HK-2 (cell line): ENCODE measurements around the gene KIF7.

Experiments
- DNase-seq: peaks from one replicate; pipeline ENCODE4 v3.0.0-alpha.2; 2018; ENCODE audit not compliant: unreplicated experiment

The KIF7 gene

DNA sequence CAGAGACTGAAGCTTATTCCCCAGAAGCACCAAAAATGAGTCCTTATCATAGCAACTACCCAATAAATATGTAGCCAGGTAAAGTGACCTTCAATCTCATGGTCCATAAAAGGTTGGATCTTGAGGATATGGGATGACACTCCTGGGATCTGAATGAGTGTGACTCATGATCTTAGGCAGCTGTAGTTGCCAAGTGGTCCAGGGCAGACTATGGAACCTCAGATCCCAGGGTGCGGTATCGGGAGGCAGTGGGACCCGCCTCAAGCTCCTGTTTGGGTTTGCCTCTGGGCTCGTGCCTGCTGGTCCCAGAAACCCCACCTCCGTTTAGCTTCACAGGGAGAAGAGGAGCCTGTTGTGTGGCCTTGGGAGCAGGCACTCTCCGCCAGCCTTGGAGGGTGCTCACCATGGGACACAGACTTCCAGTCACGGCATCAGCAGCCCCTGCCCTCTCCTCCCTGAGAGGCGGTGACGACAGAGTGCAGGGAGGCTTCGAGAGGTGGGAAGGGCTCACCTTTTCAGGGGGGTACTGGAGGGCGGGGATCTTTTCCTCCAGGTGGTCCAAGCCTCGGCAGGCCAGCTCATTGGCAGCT lies 15.8 kb upstream of the KIF7 start:
- no peak for DNase-seq

DNA sequence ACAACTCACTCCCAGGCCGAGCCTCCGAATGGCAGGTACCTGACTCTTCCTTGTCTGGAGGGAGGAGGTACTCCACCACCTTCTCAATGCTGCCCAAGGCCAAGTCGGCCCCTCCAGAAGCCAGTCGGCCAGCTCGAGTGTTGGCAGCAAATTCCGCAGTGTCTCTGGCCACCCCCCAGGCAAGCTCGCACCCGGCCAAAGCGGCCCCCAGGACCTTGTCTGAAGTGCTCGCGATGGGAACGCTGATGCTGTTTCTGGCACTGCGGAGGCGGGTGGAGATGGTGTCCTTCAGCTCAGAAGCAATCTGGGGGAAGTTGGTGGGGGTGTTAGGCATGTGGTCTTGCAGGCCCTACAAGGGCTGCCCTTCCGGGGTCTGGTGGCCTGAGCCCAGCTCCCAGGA lies 14.7 kb upstream of the KIF7 start:
- no peak for DNase-seq

DNA sequence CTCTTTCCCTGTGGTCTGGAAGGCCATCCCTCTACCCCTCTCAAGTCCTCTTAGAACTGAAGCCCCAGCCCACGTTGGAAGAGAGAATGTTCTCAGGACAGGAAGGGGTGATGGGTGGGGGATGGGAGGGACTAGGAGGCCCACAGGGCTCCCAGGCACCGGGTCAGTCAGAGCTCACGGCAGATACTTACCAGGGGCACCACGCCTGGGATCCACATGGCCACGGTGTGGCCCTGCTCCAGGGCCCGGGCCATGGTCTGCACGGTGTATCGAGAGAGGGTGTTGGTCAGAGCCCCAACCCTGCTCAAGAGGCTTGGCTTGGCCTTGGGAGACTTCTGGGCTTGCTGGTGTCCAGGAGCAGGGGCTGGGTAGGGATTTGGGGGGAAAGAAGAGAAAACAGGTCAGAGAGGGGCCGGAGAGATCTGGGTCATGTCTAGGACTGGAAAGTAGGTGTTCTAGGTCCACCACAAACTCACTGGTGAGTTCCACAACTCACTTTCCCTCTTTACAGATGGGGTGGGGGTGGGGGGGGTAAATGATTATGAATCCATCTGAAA lies 14.1 kb upstream of the KIF7 start:
- no peak for DNase-seq

DNA sequence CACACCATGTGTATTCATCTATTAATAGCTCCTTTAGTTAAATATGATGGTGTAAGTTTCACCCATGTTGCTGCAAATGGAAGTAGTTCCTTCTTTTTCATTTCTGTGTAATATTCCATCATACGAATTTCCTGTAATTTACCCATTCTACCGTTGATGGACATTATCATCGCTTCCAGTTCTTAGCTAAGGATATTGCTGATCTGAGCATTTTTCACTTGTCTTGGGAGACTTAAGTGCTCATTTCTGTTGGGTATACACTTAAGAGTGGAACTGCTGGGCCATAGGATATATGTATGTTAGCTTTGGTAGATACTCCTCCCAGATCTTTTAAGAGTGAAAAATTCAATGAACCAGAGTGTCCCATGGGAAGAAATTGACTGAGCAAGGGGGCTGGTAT lies 12.9 kb upstream of the KIF7 start:
- no peak for DNase-seq

DNA sequence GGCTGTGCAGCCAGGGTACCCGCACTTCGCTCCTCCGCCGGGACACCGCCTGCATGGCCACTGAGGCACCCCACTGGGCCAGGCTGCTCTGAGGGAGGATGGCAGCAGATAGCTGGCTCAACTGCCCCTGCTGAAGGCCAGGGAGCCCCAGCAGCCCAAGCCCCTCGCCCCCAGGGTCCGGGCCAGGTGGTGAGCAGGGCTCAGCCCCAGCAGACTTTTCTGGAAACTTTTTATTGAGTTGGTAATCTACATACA lies 12.4 kb upstream of the KIF7 start:
- DNase-seq = no peak

DNA sequence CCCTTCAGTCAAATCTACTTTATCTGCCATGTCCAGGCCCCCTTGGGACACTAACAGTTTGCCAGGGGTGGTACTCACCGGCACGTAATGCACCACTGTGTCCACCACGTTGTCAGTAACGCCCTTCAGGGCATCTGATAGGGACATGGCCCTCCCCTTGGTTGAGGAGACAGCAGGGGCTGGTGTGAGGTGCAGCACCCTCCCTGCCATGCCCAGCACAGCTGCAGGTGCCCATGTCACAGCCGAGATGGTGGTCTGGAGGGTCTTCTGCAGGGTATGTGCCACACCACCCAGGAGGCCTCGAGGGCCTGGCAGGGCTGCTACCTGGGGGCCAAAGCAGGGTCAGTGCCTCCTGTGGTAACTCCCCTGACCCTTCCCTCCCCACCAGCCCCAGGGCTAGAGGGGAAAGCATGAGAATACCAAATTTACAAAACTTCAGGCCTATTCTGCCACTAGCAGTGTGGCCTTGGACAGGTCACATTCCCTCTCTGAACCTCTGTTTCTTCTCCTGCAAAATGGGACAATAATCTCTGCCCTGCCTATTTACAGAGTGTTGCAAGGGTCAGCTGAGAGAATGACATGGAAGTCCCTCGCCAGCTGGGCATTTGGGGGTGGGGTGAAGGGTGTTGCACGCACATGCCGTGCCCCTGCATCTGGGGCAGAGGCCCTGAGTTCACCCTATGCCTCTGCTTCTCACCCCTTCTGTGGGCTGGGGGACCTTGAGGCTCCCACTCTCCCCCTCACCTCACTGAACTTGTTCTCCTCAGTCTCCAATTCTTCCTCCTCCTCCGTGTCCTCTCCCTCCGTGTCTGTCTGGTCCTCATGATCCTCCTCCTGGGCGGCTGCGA lies 11.8 kb upstream of the KIF7 start:
- DNase-seq = no peak

DNA sequence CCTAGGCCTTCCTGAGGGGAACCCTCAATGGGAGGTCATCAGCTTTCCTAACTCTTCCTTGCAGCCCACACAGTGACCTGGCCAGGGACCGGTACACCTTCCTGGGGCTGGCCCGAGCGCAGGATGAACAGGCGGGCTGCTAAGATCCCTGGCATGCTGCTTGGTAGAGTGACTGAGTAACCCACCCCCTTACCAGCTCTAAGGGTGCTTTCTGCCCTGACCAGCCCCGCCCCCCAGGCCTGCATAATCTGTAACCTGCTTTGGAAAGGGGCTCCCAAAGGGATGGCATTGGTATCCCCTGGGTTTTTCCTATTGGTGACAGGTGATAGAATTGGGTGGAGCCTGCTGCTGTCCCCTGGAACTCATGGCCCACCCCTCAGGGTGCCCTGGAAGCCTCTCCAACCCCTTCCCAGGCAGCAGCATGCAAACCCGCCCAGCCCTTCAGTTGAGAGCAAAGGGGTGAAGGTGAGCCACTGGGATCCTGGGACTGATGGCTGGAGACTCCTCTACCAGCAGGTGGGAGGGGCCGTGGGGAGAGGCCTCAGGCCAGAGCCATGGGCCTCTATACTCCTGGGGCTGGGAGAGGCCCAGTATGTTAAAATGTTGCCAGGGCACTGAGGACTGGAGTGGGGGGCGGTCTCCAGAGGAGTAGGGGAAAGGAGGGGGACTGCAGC lies 11.1 kb upstream of the KIF7 start:
- no peak for DNase-seq

DNA sequence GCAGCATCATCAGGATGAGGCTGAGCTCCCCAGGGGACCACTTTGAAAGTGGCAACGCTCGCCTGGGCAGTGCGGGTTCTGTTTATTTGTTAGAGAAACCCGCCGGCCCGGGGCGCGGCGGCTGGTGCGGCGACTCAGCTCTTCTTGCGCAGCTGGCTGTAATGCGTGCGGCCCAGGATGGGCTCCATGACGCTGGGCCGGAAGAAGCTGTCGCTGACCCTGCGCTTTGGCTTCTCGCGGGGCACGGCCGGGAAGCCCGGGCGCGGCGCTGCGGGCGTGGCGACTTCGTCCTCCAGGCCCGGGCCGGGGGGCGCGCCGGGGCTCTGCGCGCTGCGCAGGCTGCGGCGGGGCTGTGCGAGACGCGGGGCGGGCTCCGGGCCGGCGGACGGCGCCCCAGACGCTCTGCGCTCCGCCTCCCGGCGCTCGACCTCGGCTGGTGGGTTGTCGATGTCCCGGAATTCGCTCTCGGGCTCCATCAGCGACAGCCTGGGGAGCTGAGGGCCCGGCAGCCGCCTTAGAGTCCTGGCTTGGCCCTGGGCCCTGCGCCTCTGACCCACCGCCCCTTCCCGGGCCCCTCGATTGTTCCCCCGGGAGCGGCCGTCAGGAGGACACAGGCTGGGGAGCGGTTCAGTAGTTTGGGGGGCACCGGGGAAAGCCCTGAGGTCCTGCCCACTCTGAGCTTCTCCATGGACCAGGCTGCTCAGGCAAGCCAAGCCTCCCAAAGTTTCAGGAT lies 10.3 kb upstream of the KIF7 start:
- no peak for DNase-seq

DNA sequence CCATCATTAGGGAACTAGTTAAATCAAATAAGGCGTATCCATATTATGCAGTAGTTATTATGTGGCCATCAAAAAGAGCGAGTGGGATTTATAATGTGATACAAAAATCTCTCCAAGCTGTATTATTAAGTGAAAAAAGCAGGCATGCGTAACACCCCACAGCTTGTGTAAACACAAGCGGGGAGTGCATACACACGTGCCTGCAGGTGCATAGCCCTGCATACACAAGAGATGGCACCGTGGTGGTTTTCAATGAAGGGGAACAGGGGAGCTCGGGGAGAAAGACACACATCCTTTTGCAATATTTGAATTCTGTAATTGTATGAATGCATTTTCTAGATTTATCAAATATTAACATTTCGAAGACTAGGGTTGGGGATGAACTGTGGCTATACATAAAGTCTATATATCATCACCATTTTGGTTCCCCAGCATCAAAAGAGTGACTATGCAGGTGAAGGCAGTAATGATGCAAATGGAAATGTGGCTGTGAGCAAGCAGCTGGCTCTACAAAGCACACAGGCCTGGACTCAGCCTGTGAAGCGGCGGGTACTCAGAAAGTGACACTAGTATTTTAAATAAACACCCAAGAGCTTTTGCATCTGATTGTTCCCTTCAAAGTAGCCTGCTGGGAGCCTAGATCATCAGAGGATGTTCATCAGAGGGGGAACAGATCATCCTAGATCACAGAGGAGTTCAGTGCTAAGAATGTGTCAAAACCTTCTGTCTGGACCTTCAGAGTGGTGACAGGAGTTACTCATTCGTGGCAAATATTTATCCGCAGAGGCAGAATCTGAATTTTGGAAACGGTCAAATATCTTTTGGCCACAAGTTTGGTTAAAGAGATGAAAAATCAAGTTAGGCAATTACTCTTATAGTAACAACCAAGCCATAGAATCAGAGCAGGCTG lies 9.4 kb upstream of the KIF7 start:
- no peak for DNase-seq

DNA sequence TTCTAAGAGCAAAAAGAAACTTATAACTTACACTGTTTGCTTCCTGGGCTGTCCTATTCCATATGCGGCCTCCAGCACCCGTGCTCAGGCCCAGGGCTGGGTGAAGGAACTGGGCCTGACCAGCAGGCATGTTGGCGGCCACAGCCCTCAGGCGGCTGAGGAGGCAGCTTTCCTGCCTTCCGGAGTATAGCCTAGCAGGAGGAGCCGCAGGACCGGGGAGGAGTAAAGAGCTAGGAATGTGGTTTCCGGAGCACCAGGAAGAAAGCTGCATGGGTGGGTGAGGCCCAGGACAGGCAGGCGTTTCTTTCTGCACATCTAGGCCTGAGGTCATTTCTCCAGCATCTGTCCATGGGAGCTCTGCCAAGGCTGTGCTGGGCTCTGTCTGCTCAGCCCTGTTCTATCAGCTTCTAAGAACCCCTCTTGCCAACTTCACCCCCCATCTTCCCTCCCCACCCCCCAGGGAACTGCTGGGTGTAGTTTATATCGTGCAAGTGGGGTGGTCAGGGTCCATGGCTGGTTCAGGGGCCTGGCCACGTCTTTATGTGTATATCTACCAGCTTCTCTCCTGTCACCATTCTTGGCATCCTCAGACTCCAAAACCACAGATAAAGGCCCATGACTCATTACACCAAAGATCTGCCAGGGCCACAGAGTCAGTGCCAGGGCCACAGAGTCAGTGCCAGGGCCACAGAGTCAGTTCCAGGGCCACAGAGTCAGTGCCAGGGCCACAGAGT lies 7.8 kb upstream of the KIF7 start:
- DNase-seq = peak; percentile 74

DNA sequence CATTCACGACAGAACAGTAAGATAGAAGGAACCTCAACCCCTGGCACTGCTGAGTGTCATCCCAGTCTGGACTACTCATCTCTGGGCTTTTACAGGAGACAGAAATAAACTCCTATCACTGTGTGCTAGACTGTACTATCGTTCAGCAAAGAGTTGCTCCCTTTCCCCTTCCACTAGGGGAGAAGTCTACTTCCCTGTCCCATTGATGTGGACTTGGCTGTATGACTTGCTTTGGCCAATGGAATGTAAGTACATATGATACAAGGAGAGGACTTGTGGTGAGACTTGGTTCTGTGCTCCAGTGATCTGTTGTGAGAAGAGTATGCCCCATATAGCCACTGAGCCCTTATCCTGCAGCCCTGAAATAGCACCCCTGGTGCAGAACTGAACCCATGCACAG lies 5.3 kb upstream of the KIF7 start:
- no peak for DNase-seq

DNA sequence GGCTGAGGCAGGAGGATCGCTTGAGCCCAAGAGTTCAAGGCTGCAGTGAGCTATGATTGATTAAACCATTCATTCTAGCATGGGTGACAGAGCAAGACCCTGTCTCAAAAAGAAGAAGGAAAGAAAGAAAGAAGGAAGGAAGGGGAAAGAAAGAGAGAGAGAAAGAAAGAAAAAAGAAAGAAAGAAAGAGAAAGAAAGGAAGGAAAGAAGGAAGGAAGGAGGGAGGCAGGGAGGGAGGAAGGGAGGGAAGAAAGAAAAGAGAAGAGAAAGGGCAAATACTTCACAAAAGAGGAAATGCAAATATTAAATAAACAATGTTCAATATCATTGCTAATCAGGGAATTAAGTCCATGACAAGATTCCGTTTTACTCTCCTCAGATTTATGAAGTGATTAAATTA lies 4.0 kb upstream of the KIF7 start:
- no peak for DNase-seq

DNA sequence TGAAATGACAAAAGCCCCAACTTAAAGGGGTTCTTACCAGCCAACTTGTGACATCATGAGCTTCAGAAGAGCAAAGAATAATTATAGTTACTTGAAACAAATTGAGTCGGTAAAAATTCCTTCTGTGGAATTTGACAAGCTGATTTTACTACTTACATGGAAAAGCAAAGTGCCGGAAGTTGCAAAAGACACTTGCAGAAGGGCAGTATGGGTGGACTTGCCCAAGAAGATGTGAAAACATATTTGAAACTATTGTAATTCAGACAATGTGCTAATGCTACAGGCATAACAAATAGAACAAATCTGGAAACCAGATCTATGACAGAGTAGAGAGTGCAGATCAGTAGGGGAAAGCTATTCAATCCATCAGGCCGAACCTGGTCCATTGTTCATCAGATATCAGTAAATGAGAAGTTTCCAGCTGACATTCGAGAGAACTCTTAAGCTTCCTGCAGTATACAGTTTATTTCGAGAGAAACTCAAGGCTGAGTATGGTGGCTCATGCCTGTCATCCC lies 2.5 kb upstream of the KIF7 start:
- no peak for DNase-seq

DNA sequence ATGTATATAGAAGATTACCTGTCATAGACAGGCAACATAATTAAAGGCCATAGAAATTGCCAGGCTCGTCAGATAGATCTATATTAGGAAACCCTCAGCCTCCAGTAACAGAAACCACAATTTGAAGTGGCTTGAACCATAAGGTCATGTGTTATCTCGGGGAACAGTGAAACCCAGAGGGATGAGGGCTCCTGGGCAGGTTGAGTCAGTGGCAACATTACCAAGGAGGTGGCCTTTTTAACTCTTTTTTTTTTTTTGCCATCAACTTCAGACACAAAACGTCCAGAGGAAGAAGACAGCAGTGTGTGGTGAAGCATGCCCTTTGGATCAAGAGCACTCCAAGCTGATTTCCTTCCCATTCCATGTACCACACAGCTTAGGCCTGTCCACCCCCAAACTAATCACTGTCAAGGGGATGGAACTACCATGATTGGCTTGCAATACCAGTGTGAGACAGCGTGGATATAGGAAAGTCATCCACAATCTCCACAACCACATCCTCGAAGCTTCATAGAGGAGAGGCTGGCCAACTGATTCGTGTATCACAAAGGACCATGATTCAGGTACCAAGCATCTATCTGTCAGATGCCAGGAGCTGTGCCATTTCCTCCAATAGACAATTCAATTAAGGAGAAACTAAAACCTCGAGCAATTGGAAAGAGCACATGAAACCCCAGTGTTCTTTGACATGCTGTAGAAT lies 999 bp upstream of the KIF7 start:
- DNase-seq = no peak

DNA sequence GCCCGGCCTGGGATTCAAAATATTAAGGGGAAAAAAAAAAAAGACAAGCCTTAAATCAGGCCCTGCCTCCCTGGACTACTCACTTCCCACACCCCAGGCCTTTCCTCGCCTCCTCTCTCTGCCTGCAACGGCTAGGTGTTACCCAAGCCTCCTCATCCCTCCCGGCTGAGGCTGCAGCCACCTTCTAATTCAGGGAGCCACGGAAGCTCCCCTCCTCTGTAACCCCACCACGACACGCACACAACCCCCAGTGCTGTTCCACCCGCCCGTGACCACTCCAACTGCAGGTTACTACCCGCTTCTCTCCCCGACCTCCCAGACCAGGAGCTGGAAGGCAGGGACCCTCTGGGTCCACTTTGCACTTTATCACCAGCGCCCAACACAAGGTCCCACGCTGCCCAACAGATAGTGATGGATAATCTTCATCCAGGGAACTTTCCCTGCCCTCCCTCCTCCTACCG lies 936 bp downstream of the KIF7 start:
- no peak for DNase-seq

DNA sequence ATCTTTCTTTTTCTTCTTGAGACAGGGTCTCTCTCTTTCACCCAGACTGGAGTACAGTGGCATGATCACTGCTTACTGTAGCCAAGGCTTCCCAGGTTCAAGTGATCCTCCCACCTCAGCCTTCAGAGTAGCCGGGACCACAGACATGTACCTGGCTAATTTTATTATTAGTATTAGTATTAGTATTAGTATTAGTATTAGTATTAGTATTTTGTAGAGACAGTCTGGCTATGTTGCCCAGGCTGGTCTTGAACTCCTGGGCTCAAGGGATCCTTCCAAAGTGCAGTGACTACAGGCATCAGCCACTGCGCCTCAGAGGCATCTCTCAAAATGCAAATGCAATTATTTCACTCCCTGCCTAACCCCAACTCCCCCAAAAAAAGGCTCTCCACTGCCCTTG lies 1.7 kb downstream of the KIF7 start:
- no peak for DNase-seq

DNA sequence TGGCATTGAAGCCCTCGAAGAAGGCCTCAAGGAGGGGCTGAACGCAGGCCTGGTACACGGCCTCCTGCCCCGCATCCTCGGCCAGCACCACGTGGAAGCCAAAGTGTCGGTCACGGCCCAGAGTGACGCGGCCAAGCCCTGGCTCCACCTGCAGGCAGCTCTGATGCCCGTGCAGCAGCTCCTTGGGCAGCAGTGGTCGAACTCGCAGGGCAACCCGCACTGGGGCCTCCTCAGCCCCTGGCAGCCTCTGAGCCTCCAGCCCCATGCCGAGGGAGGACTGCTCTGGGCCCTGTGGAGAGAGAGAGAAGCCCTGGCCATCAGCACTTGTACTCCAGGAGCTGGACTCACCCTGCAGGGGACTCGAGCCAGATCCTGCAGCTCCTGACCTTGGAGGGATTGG lies 2.6 kb downstream of the KIF7 start:
- no peak for DNase-seq

DNA sequence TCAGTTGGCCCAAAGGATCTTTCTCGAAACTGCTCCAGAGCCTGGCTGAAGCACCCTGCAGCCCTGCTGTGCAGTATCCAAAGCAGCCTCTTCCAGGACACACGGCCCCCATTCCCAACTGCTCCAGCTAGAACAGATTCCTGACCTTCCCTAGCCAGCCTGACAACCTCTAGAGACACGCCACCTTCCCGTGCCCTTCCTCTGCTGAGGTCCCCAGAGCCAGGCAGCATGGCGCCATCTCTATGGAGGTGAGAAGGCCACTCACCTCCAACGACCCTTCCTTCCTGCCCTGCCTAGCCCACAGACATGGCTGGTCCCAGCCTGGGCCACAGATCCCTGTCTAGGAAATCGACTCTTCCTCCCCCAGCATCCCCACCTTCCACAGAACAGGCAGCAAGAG lies 3.1 kb downstream of the KIF7 start:
- DNase-seq = no peak

DNA sequence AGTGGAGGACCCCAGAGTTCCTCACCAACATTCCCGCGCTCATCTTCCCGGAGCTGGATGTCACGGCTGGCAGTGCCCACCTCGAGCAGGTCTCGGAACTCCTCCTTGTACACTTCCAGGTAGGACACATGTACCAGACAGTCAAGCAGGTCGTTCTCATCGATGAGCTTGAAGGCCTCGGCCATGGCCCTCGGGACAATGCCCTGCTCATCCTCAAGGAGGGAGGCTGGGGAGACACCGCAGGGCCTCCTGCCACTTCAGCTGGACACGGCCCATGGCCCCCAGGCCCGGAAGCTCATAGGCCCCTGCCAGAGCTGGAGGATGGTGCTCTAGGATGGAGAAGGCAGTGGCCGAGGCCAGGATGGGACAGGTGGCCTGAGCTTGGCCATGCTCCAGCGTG lies 5.6 kb downstream of the KIF7 start:
- DNase-seq = no peak
